ENCODE measurements around the gene ARSB.

- TF ChIP-seq NFE2 (IDR thresholded peaks at IDR 0.05; ENCODE audit: low read depth), result no peak
- TF ChIP-seq MYNN (IDR thresholded peaks at IDR 0.05), result no peak
- TF ChIP-seq MYNN (CRISPR knock-in tag; IDR thresholded peaks at IDR 0.05), result no peak
- no peak for TF ChIP-seq TARDBP (IDR thresholded peaks at IDR 0.05)
- TF ChIP-seq JUN (IDR thresholded peaks at IDR 0.05; ENCODE audit: borderline replicate concordance, low read depth, low read length), result no peak
- no peak for TF ChIP-seq JUN (CRISPR knock-in tag; IDR thresholded peaks at IDR 0.05; ENCODE audit: borderline replicate concordance)
- no peak for TF ChIP-seq ADNP (tag; IDR thresholded peaks at IDR 0.05)
- TF ChIP-seq JUNB (CRISPR knock-in tag; conservative IDR thresholded peaks at IDR 0.05), result no peak
- TF ChIP-seq CCAR2 (IDR thresholded peaks at IDR 0.05; ENCODE audit: low read depth, low read length), result no peak
- TF ChIP-seq CTCF (IDR thresholded peaks at IDR 0.05 in 2 of 3, conservative IDR thresholded peaks at IDR 0.05 in 1 of 3; ENCODE audit: insufficient read depth in 2 of 3, low read depth in 1 of 3, low read length in 3 of 3), result no peak
- TF ChIP-seq GATA2 (CRISPR knock-in tag; IDR thresholded peaks at IDR 0.05), result no peak
Observed at GRCh38 chr5:79023947-79024346, 38.8 kb upstream of the ARSB start.

Measured in K562 (cell line).